ENCODE data around the gene ADARB2.

ADARB2 gene

DNA sequence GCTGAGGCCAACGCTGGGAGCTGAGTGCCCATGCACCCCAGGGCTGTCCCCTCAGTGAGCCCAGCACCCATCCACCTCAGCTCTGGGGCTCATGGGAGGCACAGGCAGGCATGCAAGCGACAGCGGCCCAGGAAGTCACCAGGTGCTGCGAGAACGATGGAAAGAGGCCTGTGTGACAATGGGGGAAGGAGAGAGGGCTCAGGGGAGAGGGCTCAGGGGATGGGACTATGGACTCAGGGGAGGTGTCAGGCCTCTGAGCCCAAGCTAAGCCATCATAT, 388.6 kb downstream of the ADARB2 start:
- peak overlapping the region; percentile 7 for H2BK15ac ChIP-seq (ENCODE audit: low read length)
- WGBS, 2 donors (ENCODE audit: extremely low coverage in 2 of 2, insufficient read length in 2 of 2, insufficient replicate concordance in 1 of 2) = no CpG with 5 or more reads among the region's 5 CpGs
- H3K36me3 ChIP-seq (replicated peaks in 1 of 2; ENCODE audit: control insufficient read depth in 2 of 2, insufficient read depth in 2 of 2, low read length in 2 of 2) = no peaks in the 10 kb centered on the region
- peaks cover 0 to 6% (median 2%) of the 10 kb centered on the region in 3 experiments for H3K27me3 ChIP-seq (ENCODE audit: control insufficient read depth in 3 of 3, insufficient read depth in 3 of 3, low read depth in 1 of 3, low read length in 3 of 3)
- H3K9me3 ChIP-seq (replicated peaks in 1 of 2; ENCODE audit: control insufficient read depth in 2 of 2, insufficient read depth in 1 of 2, low read depth in 1 of 2, low read length in 2 of 2) = no peaks in the 10 kb centered on the region
- peaks cover 1% of the 10 kb centered on the region for H3K79me1 ChIP-seq (ENCODE audit: low read depth, low read length)
- H3K18ac ChIP-seq (ENCODE audit: low read length) = peak overlapping the region; percentile 90
- no peak overlapping the region for H3K4me2 ChIP-seq (ENCODE audit: insufficient read depth, low read length, poor library complexity, severe bottlenecking)
- peak overlapping the region; percentile 75 for H2BK12ac ChIP-seq (ENCODE audit: low read length)
- no peak overlapping the region for H3K4ac ChIP-seq (ENCODE audit: low read length)
- no peak overlapping the region for H2BK5ac ChIP-seq (ENCODE audit: low read length)
- no peak overlapping the region for H2AFZ ChIP-seq (ENCODE audit: low read length)
- H2BK120ac ChIP-seq (ENCODE audit: low read depth, low read length) = peak overlapping the region; percentile 91
- no peak overlapping the region for H3K14ac ChIP-seq (ENCODE audit: low read length)
- no peak overlapping the region for H3K27ac ChIP-seq (replicated peaks; ENCODE audit: low read length)
- H3K4me3 ChIP-seq (ENCODE audit: low read length in 2 of 2) = peak overlapping the region in 1 of 2 donors; percentile 1
- H3K4me1 ChIP-seq (ENCODE audit: control insufficient read depth in 2 of 2, insufficient read depth in 1 of 2, low read depth in 1 of 2, low read length in 2 of 2) = peaks cover 0 to 6% of the 10 kb centered on the region in 2 donors
- no peak overlapping the region for H4K8ac ChIP-seq (ENCODE audit: low read depth, low read length)
- no peak overlapping the region for H3K9ac ChIP-seq (ENCODE audit: low read depth, low read length, poor library complexity)
- H4K91ac ChIP-seq (ENCODE audit: low read depth, low read length, poor library complexity) = no peak overlapping the region
- peak overlapping the region; percentile 91 for H3K23ac ChIP-seq (ENCODE audit: low read depth, low read length, poor library complexity)
- H2AK5ac ChIP-seq (ENCODE audit: low read depth, low read length) = peak overlapping the region; percentile 91
- no peak for DNase-seq (ENCODE audit: low spot score)

DNA sequence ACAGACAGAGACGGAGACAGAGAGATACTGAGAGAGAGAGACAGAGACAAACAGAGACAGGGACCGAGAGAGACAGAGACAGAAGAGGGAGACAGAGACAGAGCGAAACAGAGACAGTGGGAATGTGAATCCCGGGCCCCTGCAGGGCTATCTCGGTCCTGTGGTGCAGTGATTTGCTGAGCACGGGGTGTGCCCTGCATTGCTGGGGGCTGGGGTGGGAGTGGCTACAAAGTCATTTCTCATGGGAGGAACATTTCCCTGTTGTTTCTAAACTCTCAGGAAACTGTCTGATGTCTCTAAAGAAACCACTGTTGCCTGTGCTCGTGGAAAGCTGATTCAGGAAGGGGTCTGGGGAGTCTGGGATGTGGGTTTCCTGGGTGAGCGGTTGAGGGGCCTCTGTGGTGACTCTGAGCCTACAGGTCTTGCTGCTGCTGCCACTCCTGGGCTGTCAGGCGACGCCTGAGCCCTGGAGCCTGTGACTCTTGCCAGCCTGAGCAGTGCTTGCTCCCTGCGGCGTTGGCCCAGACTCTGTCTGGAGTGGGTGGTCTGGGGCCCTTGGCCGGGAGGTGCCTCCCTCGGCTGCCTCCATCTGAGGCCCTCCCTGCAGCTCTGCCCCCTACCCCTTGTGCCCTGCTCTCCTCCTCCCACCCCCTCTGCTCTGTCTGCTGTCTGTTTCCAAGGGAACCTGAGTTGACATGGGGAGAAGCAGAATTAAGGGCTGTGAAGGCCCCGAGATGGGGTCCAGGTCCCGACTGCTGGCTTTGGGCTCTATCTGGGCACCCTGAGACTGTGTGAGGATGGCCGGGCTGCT, 389.2 kb downstream of the ADARB2 start:
- peak overlapping the region; percentile 47 for H3K14ac ChIP-seq (ENCODE audit: low read length)
- no peaks in the 10 kb centered on the region for H3K36me3 ChIP-seq (replicated peaks in 1 of 2; ENCODE audit: control insufficient read depth in 2 of 2, insufficient read depth in 2 of 2, low read length in 2 of 2)
- H3K4me1 ChIP-seq (ENCODE audit: control insufficient read depth in 2 of 2, insufficient read depth in 1 of 2, low read depth in 1 of 2, low read length in 2 of 2) = peaks cover 0 to 6% of the 10 kb centered on the region in 2 donors
- H3K9me3 ChIP-seq (replicated peaks in 1 of 2; ENCODE audit: control insufficient read depth in 2 of 2, insufficient read depth in 1 of 2, low read depth in 1 of 2, low read length in 2 of 2) = no peaks in the 10 kb centered on the region
- peak overlapping the region; percentile 91 for H2BK120ac ChIP-seq (ENCODE audit: low read depth, low read length)
- H3K9ac ChIP-seq (ENCODE audit: low read depth, low read length, poor library complexity) = no peak overlapping the region
- WGBS, 2 donors (ENCODE audit: extremely low coverage in 2 of 2, insufficient read length in 2 of 2, insufficient replicate concordance in 1 of 2) = no CpG with 5 or more reads among the region's 17 CpGs
- no peak overlapping the region for H2BK5ac ChIP-seq (ENCODE audit: low read length)
- no peak overlapping the region for H4K91ac ChIP-seq (ENCODE audit: low read depth, low read length, poor library complexity)
- no peak for DNase-seq (ENCODE audit: low spot score)
- no peak overlapping the region for H2AFZ ChIP-seq (ENCODE audit: low read length)
- peak overlapping the region; percentile 7 for H2BK15ac ChIP-seq (ENCODE audit: low read length)
- peak overlapping the region; percentile 90 for H3K18ac ChIP-seq (ENCODE audit: low read length)
- H3K4ac ChIP-seq (ENCODE audit: low read length) = no peak overlapping the region
- H3K23ac ChIP-seq (ENCODE audit: low read depth, low read length, poor library complexity) = peak overlapping the region; percentile 91
- H2BK12ac ChIP-seq (ENCODE audit: low read length) = peak overlapping the region; percentile 75
- peak overlapping the region; percentile 91 for H2AK5ac ChIP-seq (ENCODE audit: low read depth, low read length)
- H4K8ac ChIP-seq (ENCODE audit: low read depth, low read length) = no peak overlapping the region
- H3K79me1 ChIP-seq (ENCODE audit: low read depth, low read length) = peaks cover 1% of the 10 kb centered on the region
- no peak overlapping the region for H3K27ac ChIP-seq (replicated peaks; ENCODE audit: low read length)
- no peak overlapping the region for H3K4me2 ChIP-seq (ENCODE audit: insufficient read depth, low read length, poor library complexity, severe bottlenecking)
- peaks cover 0 to 6% (median 2%) of the 10 kb centered on the region in 3 experiments for H3K27me3 ChIP-seq (ENCODE audit: control insufficient read depth in 3 of 3, insufficient read depth in 3 of 3, low read depth in 1 of 3, low read length in 3 of 3)
- no peak overlapping the region for H3K4me3 ChIP-seq (ENCODE audit: low read length in 2 of 2)

DNA sequence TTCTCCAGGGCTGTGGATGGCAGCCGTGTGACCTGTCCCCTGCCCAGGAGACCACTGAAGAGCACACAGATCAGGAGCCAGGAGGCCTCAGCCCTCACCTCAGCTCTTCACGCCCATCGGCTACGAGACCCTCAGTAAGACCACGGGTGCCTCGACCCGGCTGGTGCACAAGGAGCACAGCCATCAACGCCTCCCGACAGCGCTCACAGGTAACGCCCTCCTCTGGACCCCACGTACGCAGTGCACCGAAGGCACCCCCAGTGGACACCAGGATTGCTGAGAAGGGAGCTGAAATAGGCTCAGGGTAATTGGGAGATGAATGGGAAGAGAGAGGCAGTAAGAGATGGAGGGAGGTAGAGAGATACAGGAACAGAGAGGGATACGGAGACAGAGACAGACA, 389.8 kb downstream of the ADARB2 start:
- no peak overlapping the region for H4K91ac ChIP-seq (ENCODE audit: low read depth, low read length, poor library complexity)
- H3K79me1 ChIP-seq (ENCODE audit: low read depth, low read length) = peaks cover 1% of the 10 kb centered on the region
- no peak overlapping the region for H3K23ac ChIP-seq (ENCODE audit: low read depth, low read length, poor library complexity)
- no peak overlapping the region for H3K4ac ChIP-seq (ENCODE audit: low read length)
- no peak for DNase-seq (ENCODE audit: low spot score)
- H3K9me3 ChIP-seq (replicated peaks in 1 of 2; ENCODE audit: control insufficient read depth in 2 of 2, insufficient read depth in 1 of 2, low read depth in 1 of 2, low read length in 2 of 2) = no peaks in the 10 kb centered on the region
- peaks cover 0 to 6% (median 2%) of the 10 kb centered on the region in 3 experiments for H3K27me3 ChIP-seq (ENCODE audit: control insufficient read depth in 3 of 3, insufficient read depth in 3 of 3, low read depth in 1 of 3, low read length in 3 of 3)
- H3K9ac ChIP-seq (ENCODE audit: low read depth, low read length, poor library complexity) = no peak overlapping the region
- H3K36me3 ChIP-seq (replicated peaks in 1 of 2; ENCODE audit: control insufficient read depth in 2 of 2, insufficient read depth in 2 of 2, low read length in 2 of 2) = no peaks in the 10 kb centered on the region
- H2BK5ac ChIP-seq (ENCODE audit: low read length) = no peak overlapping the region
- no peak overlapping the region for H3K18ac ChIP-seq (ENCODE audit: low read length)
- no peak overlapping the region for H2BK15ac ChIP-seq (ENCODE audit: low read length)
- H3K27ac ChIP-seq (replicated peaks; ENCODE audit: low read length) = no peak overlapping the region
- no peak overlapping the region for H2BK120ac ChIP-seq (ENCODE audit: low read depth, low read length)
- no peak overlapping the region for H2BK12ac ChIP-seq (ENCODE audit: low read length)
- H2AK5ac ChIP-seq (ENCODE audit: low read depth, low read length) = no peak overlapping the region
- no CpG with 5 or more reads among the region's 15 CpGs for WGBS, 2 donors (ENCODE audit: extremely low coverage in 2 of 2, insufficient read length in 2 of 2, insufficient replicate concordance in 1 of 2)
- H3K14ac ChIP-seq (ENCODE audit: low read length) = no peak overlapping the region
- H3K4me3 ChIP-seq (ENCODE audit: low read length in 2 of 2) = no peak overlapping the region
- H3K4me1 ChIP-seq (ENCODE audit: control insufficient read depth in 2 of 2, insufficient read depth in 1 of 2, low read depth in 1 of 2, low read length in 2 of 2) = peaks cover 0 to 6% of the 10 kb centered on the region in 2 donors
- H2AFZ ChIP-seq (ENCODE audit: low read length) = no peak overlapping the region
- no peak overlapping the region for H3K4me2 ChIP-seq (ENCODE audit: insufficient read depth, low read length, poor library complexity, severe bottlenecking)
- H4K8ac ChIP-seq (ENCODE audit: low read depth, low read length) = no peak overlapping the region

DNA sequence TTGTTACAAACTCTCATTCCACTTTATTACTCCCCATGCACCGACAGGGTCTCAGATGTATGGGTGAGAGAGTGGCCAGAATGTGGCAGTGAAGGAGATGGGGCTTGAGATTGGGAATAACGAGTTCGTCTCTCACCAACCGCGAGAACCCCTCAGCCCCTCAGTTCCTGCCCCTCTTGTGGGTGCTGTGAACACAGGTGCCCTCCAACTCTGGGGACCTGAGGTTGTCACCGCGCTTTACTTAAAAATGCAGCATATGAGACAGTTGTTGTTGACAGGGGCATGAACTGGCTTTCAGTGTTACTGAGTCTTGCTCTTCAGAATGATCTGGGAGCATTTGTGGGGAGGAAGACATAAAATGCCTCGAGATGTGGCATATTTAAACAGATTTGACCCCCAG, 391.1 kb downstream of the ADARB2 start:
- Histone ChIP-seq H3K36me3 (replicated peaks in 1 of 2; ENCODE audit: control insufficient read depth in 2 of 2, insufficient read depth in 2 of 2, low read length in 2 of 2) (no peaks in the 10 kb centered on the region), H2BK15ac (ENCODE audit: low read length) (no peak overlapping the region), H3K27me3 (ENCODE audit: control insufficient read depth in 3 of 3, insufficient read depth in 3 of 3, low read depth in 1 of 3, low read length in 3 of 3) (peaks cover 0 to 6% (median 2%) of the 10 kb centered on the region in 3 experiments), H3K4me2 (ENCODE audit: insufficient read depth, low read length, poor library complexity, severe bottlenecking) (no peak overlapping the region), H4K8ac (ENCODE audit: low read depth, low read length) (no peak overlapping the region), H2BK12ac (ENCODE audit: low read length) (no peak overlapping the region), H3K14ac (ENCODE audit: low read length) (no peak overlapping the region), H3K4ac (ENCODE audit: low read length) (no peak overlapping the region), H2BK5ac (ENCODE audit: low read length) (no peak overlapping the region), H3K18ac (ENCODE audit: low read length) (no peak overlapping the region), H4K91ac (ENCODE audit: low read depth, low read length, poor library complexity) (no peak overlapping the region), H3K23ac (ENCODE audit: low read depth, low read length, poor library complexity) (no peak overlapping the region), H3K9ac (ENCODE audit: low read depth, low read length, poor library complexity) (no peak overlapping the region), H3K27ac (replicated peaks; ENCODE audit: low read length) (no peak overlapping the region), H2BK120ac (ENCODE audit: low read depth, low read length) (no peak overlapping the region), H2AFZ (ENCODE audit: low read length) (no peak overlapping the region), H3K9me3 (replicated peaks in 1 of 2; ENCODE audit: control insufficient read depth in 2 of 2, insufficient read depth in 1 of 2, low read depth in 1 of 2, low read length in 2 of 2) (no peaks in the 10 kb centered on the region), H3K4me1 (ENCODE audit: control insufficient read depth in 2 of 2, insufficient read depth in 1 of 2, low read depth in 1 of 2, low read length in 2 of 2) (peaks cover 0 to 6% of the 10 kb centered on the region in 2 donors), H3K4me3 (ENCODE audit: low read length in 2 of 2) (no peak overlapping the region), H2AK5ac (ENCODE audit: low read depth, low read length) (no peak overlapping the region), H3K79me1 (ENCODE audit: low read depth, low read length) (peaks cover 1% of the 10 kb centered on the region)
- no peak for DNase-seq (ENCODE audit: low spot score)
- WGBS, 2 donors (ENCODE audit: extremely low coverage in 2 of 2, insufficient read length in 2 of 2, insufficient replicate concordance in 1 of 2) = no CpG with 5 or more reads among the region's 8 CpGs
